Superior temporal gyrus (tissue), 1 donor: ENCODE data around the gene KCNMA1.
A peak's percentile ranks its signal among the peaks of the same experiment; 100 is the strongest.

Source experiments
- DNase-seq: peaks from one replicate; pipeline ENCODE4 v3.0.0-alpha.2; 2016; ENCODE audit errors: extremely low spot score

Gene KCNMA1

DNA sequence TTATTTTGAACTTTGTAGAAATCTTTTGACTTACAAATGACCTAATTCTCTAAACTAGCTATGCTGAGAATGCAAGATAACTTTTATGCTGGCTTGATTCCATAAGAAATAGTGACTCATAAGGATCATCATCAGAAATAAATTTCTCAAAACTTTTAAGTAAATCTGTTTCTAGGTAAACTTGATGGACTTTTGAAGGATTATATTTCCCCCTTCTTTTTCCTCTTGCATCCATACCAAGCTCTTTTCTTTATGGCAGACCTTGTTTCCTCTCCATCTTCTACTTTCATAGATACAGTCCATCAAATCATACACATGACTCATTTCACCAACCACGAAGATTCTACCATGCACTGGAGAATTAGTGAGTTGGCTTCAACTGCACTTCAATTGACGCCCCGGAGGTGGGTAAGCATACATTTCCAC is 336.3 kb downstream of the KCNMA1 start:
- DNase-seq: no peak

DNA sequence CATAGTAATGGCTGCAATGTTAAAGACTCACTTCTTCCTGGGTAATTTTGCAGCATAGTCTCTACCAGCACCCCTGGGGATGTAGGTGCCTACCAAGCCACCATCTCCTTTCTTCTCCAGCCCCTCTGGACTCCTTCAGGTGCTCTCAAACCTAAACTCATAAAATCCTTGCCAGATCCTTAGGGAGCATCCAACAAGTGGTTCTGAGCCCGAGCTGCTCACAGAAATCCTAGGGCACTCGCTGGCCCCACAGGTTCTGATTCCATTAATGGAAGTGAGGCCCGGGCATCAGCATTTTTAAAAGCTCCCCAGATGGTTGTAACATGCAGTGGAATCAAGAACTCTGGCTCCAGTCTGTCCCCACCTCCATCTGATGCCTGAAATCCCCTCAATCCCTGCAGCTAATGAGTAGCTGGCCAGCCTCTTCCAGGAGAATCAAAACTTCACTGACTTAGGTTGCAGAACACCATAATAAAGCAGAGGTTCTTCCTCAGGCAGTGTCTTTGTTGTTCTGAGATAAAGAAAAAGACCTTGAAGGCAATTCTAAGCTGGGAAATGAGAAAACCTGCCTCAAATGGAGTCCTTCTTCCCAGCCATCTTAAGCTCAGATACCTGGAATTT is 336.8 kb downstream of the KCNMA1 start:
- no peak for DNase-seq

- no peak for DNase-seq
Observed at GRCh38 chr10:77299320-77299719, 338.3 kb downstream of the KCNMA1 start.

DNA sequence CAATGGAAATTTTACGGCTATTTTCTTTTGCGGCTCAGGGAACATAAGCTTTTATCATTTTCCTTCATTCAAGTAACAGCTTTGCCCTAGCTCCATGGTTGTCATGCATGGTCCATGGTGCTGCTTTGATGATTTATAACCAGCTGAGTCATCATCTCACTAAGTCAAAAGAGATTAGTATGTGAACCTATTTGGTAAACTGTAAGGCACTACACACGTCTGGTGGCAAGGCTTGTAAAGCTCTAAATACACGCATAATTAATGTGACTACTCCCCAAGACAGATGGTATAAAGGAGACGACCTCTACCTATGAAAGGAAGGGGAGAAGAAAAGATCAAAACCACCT is 340.2 kb downstream of the KCNMA1 start:
- DNase-seq: no peak

DNA sequence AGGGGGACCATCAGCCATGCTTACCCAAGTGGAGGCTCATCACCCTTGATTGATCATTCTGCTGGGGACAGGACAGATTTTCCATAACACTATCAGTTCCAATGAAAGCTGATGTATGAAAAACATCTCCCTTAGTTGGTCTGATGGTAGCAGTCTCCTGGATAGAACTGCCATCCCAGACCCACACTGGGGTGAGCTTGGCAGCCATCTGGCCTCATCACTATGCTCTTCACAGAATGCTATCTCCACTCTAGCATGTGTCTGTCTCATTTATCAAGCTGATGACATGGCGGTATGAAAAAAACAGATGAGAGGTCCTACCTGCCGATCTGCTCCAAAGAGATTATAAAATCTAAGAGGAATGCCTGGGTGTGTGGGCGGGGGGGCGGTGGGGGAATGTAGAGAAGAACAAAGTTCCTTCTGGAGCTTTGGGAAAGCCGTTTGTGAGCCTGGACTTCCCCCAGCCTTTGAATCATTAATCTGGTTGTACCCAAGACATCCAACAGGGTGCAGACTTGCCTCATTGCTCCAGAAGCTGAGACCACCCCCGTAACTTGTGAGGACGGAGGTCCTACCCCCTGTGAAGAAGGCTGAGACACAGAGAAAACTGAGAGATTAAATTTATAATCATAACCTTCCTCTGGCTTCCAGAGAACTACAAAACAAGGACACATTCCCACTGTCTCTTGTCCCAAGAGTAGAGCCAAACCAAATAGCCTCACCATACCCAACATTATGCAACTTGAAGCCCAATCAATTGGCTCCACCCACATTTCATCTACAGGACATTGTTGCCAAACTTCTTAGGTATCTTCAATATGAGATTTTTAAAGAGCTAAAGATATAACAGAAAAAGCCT is 340.8 kb downstream of the KCNMA1 start:
- DNase-seq: no peak

GRCh38 chr10:77293773-77294172 is 343.8 kb downstream of the KCNMA1 start:
- no peak for DNase-seq

DNA sequence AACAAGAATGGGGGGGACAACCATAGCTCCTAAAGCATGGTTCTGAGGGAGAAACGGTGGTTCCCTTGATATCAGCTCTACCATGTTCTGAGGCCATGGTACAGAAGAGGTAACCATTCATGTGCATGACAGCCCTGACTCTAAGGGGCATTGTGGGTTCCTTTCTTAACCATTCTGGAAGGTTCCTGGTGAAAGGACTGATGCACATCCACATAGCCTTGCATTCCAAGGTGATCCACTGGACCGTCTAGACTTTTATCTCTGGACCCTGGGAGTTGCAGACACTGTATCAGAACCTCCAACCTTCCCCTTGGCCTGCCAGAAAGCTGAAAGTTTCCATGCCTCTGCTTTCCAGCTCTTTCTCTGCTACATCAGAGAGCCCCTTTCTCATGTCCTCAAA is 344.3 kb downstream of the KCNMA1 start:
- no peak for DNase-seq

DNA sequence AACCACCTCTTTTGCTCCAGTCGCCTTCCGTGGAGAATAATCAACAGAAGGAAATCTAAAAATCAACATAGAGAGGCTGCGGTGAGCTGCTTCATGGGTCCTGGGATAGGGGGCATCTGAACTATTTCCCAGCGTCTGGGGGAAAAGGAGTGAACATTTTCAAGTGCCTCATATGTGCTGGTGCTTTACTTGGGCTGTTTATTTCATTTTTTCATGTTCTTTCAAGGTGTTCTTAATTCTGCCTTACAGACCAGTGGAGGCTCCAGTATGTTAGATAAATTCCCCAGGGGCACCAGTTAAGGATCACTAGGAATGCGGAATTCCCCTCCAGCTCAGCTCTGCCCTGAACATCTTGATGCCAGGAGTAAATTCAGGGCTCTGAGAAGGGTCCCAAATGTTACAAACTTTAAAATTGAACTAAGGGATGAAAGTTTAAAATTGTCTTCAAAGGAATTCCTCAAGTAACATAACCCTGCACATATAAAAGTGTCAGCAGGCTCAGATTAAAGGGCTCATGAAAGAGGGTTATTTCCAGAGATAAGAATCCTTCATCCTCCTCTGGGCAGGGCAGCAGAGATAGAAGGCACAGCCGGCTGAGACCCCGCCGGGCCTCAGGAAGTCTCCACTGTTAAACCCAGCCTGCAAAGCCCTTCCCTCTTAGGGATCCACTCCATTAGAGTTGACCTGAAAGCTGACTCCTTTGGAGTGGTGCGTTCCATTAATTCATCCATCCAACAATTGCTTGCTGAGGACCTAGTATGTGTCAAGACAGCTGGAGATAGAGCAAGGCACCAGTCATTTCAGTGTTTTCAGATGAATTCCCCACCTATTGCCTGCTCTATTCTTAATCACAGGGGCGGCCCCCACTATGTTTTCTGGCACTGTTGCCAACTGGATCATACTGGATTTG is 345.8 kb downstream of the KCNMA1 start:
- DNase-seq: no peak

- no peak for DNase-seq
Observed at GRCh38 chr10:77290528-77291155, 347.0 kb downstream of the KCNMA1 start.

GRCh38 chr10:77289790-77290189 is 347.8 kb downstream of the KCNMA1 start:
- no peak for DNase-seq

GRCh38 chr10:77289027-77289501 is 348.5 kb downstream of the KCNMA1 start:
- DNase-seq: no peak

DNA sequence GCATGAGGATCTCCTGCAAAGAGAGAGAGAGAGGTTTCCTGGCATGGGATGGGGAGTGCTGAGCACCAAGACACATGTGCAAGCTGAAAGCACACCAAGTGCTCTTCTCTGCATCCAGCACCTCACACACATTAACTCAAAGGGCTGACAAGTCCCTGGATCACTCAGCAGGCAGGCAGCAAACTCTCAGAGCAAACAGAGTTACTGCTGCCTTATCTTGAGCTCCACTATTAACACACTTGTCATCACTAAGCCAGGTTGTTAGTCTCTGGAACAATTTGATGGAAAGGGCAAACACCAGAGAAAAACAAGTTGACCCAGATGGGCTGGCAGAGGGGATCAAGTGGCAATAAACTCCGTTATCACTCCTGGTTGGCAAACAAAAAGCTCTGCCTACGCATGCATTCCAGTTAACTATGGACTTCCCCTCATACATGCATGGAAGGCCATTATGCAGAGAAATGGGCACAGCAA is 349.9 kb downstream of the KCNMA1 start:
- DNase-seq: peak; percentile 43

- no peak for DNase-seq
Observed at GRCh38 chr10:77286531-77287508, 350.8 kb downstream of the KCNMA1 start.

- DNase-seq: no peak
Observed at GRCh38 chr10:77285529-77286182, 352.0 kb downstream of the KCNMA1 start.

DNA sequence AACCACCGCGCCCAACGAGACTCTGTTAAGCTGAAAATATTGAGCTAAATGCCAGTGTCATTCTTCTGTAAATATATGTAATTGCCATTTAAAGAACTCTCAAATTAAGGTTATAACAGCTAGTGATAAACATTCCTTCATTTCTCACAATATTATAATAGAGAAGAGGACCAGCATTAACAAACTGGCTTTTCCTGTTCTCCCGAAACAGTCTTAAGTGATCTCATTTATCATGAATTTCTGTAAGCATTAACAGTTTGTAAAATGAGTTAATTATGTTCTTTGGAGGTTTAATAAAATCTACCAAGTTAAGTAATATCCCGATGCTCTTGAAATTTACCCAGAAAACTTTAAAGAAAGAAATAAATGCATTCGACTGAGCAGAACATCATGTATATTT is 352.8 kb downstream of the KCNMA1 start:
- DNase-seq: no peak

DNA sequence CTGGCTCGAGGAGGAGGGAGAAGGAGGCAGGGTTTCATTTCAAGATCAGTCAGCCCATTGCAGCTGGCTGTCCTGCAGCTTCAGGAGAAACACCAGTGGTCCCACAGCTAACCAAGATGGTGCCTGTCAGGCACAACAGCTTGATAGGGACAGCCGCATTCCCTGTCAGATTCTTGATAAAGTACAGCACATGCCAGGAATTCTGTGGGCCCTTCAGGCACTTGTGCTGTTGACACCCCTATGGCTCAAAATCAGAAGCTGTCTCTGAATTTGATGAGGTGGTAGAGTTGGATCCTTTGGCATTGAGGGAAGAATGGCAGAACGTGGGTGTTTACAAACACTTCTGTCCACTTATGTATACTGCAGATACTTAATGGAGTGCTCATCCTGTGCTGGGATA is 354.3 kb downstream of the KCNMA1 start:
- DNase-seq: no peak

- DNase-seq: no peak
Observed at GRCh38 chr10:77282163-77282562, 355.4 kb downstream of the KCNMA1 start.

DNA sequence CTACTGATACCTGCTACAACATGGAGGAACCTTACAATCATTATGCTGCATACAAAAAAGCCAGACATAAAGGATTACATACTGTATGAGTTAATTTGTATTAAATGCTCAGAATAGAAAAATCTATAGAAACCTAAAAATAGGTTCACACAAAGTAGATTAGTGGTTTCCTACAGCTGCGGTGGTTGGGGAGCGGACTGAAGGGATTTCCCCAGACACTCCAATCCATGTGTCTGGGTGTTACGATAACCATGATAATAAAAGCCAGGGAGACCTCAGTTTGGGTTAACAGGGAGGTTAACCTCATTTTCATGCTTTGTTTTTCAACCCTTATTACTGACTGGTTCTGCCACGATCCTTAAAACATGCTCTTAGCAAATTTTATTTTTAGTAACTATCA is 355.9 kb downstream of the KCNMA1 start:
- DNase-seq: no peak

GRCh38 chr10:77279207-77279606 is 358.4 kb downstream of the KCNMA1 start:
- DNase-seq: no peak
